ENCODE data around the gene IL13. TPM values are rescaled to one million over a fixed set of nuclear protein-coding genes. Genes with fewer than 3 reads are reported as not detected.

IL13 gene
- total RNA-seq, 4 donors from 2014 or later, result not detected

DNA sequence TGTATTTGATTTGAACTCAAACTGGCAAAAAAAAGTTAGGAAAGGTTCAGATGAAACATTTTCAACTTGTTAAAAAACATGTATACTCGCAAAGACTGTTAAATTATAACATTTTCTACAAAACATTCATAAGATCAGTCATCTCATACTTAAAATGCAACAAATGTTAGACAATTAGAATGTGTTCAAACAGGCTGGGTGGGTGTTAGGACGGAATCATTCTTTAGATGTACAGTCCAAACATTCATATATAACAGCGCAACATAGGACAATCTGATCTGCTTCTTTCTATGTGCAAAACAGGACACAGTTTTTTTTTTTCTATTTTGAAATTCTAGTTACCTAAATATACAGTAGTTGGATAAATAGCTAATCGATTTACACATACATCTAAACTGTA lies 38.0 kb downstream of the IL13 start:
- H3K27ac ChIP-seq, result no peak overlapping the region
- DNase-seq, result no peak
- WGBS, 2 donors, result 94 to 98% methylated on average over 4 of the region's 4 CpGs
- no peaks in the 10 kb centered on the region for H3K4me1 ChIP-seq
- H3K27me3 ChIP-seq, result no peaks in the 10 kb centered on the region
- TF ChIP-seq, protein P1, sequence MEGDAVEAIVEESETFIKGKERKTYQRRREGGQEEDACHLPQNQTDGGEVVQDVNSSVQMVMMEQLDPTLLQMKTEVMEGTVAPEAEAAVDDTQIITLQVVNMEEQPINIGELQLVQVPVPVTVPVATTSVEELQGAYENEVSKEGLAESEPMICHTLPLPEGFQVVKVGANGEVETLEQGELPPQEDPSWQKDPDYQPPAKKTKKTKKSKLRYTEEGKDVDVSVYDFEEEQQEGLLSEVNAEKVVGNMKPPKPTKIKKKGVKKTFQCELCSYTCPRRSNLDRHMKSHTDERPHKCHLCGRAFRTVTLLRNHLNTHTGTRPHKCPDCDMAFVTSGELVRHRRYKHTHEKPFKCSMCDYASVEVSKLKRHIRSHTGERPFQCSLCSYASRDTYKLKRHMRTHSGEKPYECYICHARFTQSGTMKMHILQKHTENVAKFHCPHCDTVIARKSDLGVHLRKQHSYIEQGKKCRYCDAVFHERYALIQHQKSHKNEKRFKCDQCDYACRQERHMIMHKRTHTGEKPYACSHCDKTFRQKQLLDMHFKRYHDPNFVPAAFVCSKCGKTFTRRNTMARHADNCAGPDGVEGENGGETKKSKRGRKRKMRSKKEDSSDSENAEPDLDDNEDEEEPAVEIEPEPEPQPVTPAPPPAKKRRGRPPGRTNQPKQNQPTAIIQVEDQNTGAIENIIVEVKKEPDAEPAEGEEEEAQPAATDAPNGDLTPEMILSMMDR (IDR thresholded peaks at IDR 0.05), result no peak
- TF ChIP-seq POLR2A (IDR thresholded peaks at IDR 0.05), result no peak
- peaks cover 4 to 11% of the 10 kb centered on the region in 2 donors for H3K36me3 ChIP-seq
- intact Hi-C loops (cut with DNase I), result no loop called here
- no peak overlapping the region for H3K4me3 ChIP-seq (replicated peaks in 1 of 3)
- H3K9me3 ChIP-seq, result no peaks in the 10 kb centered on the region

DNA sequence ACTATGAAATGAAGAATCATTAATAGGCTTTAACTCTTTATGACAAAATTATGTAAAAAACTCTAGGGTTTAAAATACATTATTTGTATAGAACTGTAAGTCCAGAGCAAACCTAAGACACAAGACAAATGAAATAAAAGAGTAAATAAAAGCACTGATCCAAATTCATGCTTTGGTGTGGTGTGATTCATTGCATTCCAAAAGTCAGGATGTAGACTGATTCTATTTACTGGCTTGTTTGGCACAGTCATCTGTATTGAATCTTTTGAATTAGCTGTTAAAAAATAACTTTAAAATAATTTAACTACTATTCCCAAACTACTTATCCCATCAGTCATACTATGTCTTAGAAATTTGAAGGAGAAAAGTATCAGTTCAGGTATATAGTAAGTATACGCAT lies 46.9 kb downstream of the IL13 start:
- intact Hi-C loops (cut with DNase I), result no loop called here
- WGBS, 2 donors, result 94 to 97% methylated on average over 1 of the region's 1 CpG

DNA sequence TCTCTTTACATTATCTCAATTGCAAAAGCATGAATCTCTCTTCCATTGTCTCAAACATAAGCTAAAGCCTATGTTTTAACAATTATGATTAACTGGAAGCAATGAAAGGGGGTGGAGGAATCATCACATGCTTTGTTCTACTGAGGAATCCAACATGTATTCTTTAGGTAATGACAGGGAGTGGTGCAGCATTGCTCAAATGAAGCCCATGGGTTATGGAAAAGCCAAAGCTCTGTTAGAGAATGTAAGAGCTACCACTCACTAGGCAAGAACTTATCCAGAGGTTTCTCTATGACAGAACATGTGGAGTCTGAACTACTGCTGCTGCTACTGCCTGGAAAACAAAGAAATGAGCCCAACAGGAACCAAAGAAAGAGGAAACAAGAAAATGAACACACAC lies 50.7 kb downstream of the IL13 start:
- H3K4me1 ChIP-seq, result no peaks in the 10 kb centered on the region
- H3K36me3 ChIP-seq, result no peaks in the 10 kb centered on the region
- H3K27ac ChIP-seq, result no peak overlapping the region
- intact Hi-C loops (cut with DNase I), result no loop called here
- H3K9me3 ChIP-seq, result no peaks in the 10 kb centered on the region
- no peak for DNase-seq
- no peaks in the 10 kb centered on the region for H3K27me3 ChIP-seq
- TF ChIP-seq, protein P1 (IDR thresholded peaks at IDR 0.05), result no peak
- no peak for TF ChIP-seq POLR2A (IDR thresholded peaks at IDR 0.05)
- H3K4me3 ChIP-seq (replicated peaks in 1 of 3), result no peak overlapping the region

More for the DNA sequence above, 46.9 kb downstream of the IL13 start:
- DNase-seq, result no peak
- Histone ChIP-seq H3K4me3 (replicated peaks in 1 of 3) (no peak overlapping the region), H3K36me3 (peaks cover 0 to 12% of the 10 kb centered on the region in 2 donors), H3K27ac (no peak overlapping the region), H3K27me3 (no peaks in the 10 kb centered on the region), H3K4me1 (no peaks in the 10 kb centered on the region), H3K9me3 (no peaks in the 10 kb centered on the region)
- TF ChIP-seq POLR2A (IDR thresholded peaks at IDR 0.05), result no peak
- TF ChIP-seq, protein P1 (IDR thresholded peaks at IDR 0.05), result no peak

Other genes starting within 250 kb of the IL13 start
- gene IRF1, start 167.4 kb upstream of the IL13 start, total RNA-seq, result 10 to 100 TPM; 24.6 to 49.7 (median 32.1) TPM
- not detected for gene IL5, start 114.7 kb upstream of the IL13 start, total RNA-seq
- 10 to 100 TPM; 34.1 to 40.1 (median 37.5) TPM for gene RAD50, start 101.2 kb upstream of the IL13 start, total RNA-seq
- not detected for gene IL4, start 15.8 kb downstream of the IL13 start, total RNA-seq
- 10 to 100 TPM in 2 of 4 donors, 1 to 10 TPM in 2; 8.2 to 12.2 (median 10.5) TPM for gene KIF3A, start 79.4 kb downstream of the IL13 start, total RNA-seq
- gene CCNI2, start 89.3 kb downstream of the IL13 start, total RNA-seq, result under 1 TPM in 3 of 4 donors, not detected in 1; 0.34 to 0.81 (median 0.67) TPM
- 10 to 100 TPM; 41.9 to 57.7 (median 46.7) TPM for gene SEPTIN8, start 119.1 kb downstream of the IL13 start, total RNA-seq
- 1 to 10 TPM; 3.7 to 9.3 (median 4.6) TPM for gene SOWAHA, start 155.1 kb downstream of the IL13 start, total RNA-seq
- 10 to 100 TPM in 3 of 4 donors, 1 to 10 TPM in 1; 7.6 to 21.4 (median 14.2) TPM for gene SHROOM1, start 172.5 kb downstream of the IL13 start, total RNA-seq
- gene GDF9, start 208.3 kb downstream of the IL13 start, total RNA-seq, result under 1 TPM in 2 of 4 donors, not detected in 2; 0.27 to 0.33 TPM
- gene UQCRQ, start 208.5 kb downstream of the IL13 start, total RNA-seq, result 100 to 1,000 TPM in 3 of 4 donors, 10 to 100 TPM in 1; 59.2 to 235 (median 118) TPM
- 1 to 10 TPM; 1.5 to 4.8 (median 2.9) TPM for gene LEAP2, start 215.5 kb downstream of the IL13 start, total RNA-seq

Measured in thyroid gland (tissue), 4 donors.